Gastroesophageal sphincter (tissue), 3 donors: ENCODE results near the gene CLSTN1.

Experiments used
- POLR2A ChIP-seq, 2 donors: fragments of 450-650 bp; IDR thresholded peaks; one replicate each; pipeline ENCODE4 v1.6.1; 2017; ENCODE audit warnings: antibody characterized with exemption in 2 of 2, mild to moderate bottlenecking in 2 of 2, moderate library complexity in 1 of 2
- POLR2AphosphoS5 ChIP-seq: sonication (generic); formaldehyde crosslinking; IDR thresholded peaks from one replicate; pipeline ENCODE4 v1.6.1; 2017; ENCODE audit warnings: antibody characterized with exemption
- TF ChIP-seq, protein P1 (sequence below), 4 experiments: fragments of 200-600 bp in 2 of 4; fragments of 450-650 bp in 2 of 4; sonication (generic) in 1 of 4; IDR thresholded peaks; one replicate each; pipeline ENCODE4 v1.5.1; 2017 to 2019; ENCODE audit warnings: antibody characterized with exemption in 4 of 4, mild to moderate bottlenecking in 2 of 4, moderate library complexity in 2 of 4

- TF ChIP-seq, protein P1, sequence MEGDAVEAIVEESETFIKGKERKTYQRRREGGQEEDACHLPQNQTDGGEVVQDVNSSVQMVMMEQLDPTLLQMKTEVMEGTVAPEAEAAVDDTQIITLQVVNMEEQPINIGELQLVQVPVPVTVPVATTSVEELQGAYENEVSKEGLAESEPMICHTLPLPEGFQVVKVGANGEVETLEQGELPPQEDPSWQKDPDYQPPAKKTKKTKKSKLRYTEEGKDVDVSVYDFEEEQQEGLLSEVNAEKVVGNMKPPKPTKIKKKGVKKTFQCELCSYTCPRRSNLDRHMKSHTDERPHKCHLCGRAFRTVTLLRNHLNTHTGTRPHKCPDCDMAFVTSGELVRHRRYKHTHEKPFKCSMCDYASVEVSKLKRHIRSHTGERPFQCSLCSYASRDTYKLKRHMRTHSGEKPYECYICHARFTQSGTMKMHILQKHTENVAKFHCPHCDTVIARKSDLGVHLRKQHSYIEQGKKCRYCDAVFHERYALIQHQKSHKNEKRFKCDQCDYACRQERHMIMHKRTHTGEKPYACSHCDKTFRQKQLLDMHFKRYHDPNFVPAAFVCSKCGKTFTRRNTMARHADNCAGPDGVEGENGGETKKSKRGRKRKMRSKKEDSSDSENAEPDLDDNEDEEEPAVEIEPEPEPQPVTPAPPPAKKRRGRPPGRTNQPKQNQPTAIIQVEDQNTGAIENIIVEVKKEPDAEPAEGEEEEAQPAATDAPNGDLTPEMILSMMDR (IDR thresholded peaks at IDR 0.05): no peak
- no peak for TF ChIP-seq POLR2A (IDR thresholded peaks at IDR 0.05)
- no peak for TF ChIP-seq POLR2AphosphoS5
Observed at GRCh38 chr1:9691691-9692090, 132.1 kb downstream of the CLSTN1 start.
